ENCODE measurements around the gene DENND2A. TPM values are rescaled to one million over a fixed set of nuclear protein-coding genes. Genes with fewer than 3 reads are reported as not detected.
A peak's percentile ranks its signal among the peaks of the same experiment; 100 is the strongest.
"Not testable (repeated sequence)": the region's sequence is repeated elsewhere in the genome, so short reads cannot be mapped to it uniquely, and the experiment has no call there.

DENND2A gene
- total RNA-seq, 1 experiment from 2014 or later, result 0.34 TPM

DNA sequence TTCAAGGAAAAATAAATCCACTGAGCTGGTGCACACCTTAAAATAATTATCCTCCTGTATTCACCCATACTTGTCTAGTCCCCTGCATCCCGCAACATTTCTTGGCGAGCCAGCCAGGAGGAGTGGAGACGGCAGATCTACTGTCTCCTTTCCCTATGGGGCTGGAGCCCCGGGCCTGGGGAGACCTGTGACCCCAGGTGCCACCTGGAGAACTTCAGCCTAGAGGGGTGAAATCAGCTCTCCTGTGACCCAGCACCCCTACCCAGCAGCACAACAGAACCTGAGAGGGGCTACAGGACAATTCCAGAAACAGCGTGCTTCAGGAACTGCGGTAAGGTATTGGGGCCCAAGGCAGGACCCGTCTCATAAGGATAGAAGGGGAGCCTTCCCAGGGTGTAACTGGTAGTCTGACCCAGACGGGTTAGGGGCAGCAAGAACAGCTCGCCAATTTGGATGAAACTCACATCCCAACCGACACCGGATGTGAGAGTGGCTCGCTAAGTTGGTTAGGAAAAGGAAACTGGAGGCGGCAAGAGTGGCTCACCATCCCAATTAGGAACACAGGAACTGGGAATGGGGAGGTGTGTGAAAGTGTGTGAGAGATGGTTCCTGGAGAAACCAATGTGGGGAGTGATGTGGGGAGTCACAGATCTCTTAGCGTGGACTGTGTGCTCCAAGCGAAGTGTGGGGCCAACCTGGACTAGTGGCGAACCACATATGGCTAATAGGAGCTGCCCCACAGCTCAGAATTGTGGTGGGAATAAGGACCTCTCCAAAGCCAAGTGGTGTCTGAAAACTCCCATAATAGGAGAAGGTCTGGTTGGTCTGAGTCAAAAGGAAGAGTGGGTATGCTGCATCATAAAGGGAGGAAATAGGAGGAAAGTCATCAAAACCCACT, 15.1 kb upstream of the DENND2A start:
- in situ Hi-C loops (cut with HindIII; ENCODE audit: low pct_unique_long_range_greater_than_20kb, low sequenced_read_pairs), result no loop called here
- DNase-seq (ENCODE audit: low read depth), result no peak

DNA sequence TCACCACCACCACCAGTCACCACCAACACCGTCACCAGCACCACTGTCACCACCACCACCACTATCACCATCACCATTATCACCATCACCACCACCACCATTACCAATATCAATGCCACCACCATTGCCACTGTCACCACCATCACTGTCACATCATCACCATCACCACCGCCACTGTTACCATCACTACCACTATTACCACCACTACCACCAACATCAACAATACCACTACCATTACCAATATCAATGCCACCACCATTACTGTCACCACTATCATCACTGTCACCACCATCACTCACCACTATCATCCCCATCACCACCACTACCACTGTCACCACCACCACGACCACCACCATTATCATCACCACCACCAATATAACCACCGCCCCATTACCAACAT, 14.0 kb upstream of the DENND2A start:
- no peak for DNase-seq (ENCODE audit: low read depth)
- in situ Hi-C loops (cut with HindIII; ENCODE audit: low pct_unique_long_range_greater_than_20kb, low sequenced_read_pairs), result no loop called here

DNA sequence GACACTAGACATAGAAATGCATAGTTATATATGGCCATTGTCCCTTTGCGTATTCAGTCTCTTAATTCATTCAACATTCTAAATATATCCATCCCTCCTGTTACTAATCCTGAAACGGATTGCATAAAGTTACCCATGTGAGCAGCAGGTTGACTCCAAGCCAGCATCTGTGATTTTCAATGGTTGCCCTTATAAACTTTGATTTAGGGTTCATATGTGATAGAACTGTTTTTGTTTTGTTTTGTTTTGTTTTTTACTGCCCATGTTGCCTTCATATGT, 13.4 kb upstream of the DENND2A start:
- no peak for DNase-seq (ENCODE audit: low read depth)
- in situ Hi-C loops (cut with HindIII; ENCODE audit: low pct_unique_long_range_greater_than_20kb, low sequenced_read_pairs), result no loop called here

DNA sequence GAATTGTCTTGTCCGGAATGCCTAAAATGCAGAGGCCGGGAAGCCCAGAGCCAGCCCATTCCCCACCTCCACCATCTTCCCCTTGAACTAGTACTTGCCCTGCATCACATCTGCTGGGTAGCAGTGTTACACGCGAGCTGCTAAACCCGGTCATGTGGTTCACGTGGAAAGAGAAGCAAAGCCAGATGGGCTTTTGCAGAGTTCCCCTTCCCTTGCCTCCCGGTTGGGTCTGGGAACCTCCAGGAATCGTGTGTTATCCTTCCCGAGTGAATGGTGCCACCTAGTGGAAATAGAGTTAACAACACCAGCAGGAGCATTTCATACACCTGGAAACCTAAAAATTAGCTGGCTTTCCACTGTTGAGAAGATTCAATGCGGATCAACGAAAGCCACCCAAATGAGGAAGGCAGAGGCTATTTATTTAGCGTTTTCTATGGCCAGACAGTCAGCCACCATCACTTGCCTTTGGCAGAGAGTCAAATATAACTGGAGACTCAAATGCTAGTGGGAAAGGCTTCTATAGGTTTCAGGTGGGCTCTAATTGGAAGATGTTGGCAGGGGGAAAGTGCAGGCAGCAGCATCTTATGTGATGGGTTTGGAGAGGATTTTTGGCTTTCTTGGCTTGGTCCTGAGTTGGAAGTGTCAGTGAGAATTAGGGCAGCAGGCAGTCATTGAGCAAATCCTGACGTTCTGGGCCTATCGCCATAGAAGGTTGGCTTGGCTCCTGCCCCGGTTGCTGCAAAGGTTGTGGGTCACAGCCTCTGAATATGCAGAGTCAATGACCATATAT, 12.9 kb upstream of the DENND2A start:
- DNase-seq (ENCODE audit: low read depth), result peak; percentile 51
- in situ Hi-C loops (cut with HindIII; ENCODE audit: low pct_unique_long_range_greater_than_20kb, low sequenced_read_pairs), result no loop called here

DNA sequence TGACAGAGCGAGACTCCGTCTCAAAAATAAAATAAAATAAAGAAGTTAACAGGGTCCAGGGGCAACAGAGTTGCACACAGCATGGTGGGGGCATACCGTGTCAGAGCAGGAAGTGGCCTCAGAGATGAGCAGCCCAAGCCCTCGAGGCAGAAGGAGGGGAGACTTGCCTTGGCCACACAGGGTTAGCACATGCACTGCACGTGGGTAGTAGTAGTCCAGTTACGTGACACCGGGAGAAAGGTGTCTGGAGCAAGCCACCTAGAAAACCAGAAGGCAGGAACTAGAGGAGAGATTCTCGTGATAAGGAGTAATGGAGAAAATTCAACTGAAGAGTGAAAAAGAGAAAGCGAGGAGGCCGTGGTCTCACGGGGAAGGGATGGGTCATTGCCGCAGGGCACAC, 9.8 kb upstream of the DENND2A start:
- in situ Hi-C loops (cut with HindIII; ENCODE audit: low pct_unique_long_range_greater_than_20kb, low sequenced_read_pairs), result no loop called here
- DNase-seq (ENCODE audit: low read depth), result no peak

DNA sequence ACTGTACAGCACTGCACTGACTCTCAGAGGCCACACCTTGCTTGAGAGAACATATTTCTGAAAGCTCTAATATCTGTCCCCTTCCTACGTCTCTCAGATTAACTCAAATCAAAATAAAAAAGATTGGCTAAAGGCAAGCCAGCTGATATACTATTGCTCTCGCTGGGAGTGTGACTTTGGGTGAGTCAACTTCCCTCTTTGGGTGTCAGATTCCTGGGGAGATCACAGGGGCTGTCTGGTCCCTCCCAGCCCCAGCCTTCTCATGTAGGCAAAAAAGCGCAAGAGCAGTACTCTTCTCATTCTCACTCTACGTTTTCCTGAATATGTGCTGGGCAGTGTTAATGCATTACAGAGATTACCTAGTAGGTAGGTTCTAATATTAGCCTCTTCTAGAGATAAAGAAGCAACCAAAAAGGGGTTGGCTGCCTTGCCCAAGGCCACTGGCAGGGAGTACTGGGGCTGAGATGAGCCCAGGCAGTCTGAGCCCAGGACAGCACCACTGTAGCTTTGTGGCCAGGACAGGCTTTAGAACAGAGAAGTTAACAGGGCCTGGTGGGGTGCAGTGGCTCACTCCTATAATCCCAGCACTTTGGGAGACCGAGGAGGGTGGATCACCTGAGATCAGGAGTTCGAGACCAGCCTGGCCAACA, 9.1 kb upstream of the DENND2A start:
- in situ Hi-C loops (cut with HindIII; ENCODE audit: low pct_unique_long_range_greater_than_20kb, low sequenced_read_pairs), result no loop called here
- no peak for DNase-seq (ENCODE audit: low read depth)

DNA sequence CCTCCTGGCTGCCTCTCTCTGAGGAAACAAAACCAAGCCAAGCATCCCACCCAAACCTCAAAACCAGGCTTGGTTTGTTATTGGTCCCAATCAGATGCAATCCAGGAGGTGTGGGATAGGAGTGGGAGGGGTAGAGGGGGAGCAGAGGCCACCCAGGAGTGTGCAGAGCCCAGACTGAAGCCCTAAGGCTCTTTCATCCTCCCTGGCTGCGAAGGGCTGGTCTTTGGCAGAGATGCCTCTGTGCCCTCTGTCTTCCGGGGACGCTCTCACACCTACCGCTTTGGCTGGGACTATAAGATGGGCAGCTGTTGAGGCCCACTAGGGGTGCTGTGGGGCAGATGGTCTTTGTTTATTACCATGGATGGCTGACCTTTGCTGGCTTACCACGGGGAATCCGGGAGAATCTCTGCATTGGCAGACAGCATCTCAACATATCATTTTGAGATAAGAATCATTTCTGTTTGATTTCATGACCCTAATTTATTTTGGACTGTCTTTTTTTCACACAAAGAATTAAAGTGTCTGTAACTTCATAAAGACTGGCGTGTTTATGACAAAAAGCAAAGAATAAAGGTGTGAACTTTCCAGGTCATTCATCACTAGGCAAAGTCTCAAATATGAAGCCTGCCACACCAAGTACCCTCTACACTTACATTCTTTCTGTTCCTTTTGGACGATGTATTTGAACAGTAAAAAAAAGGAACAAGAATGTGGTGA, 6.5 kb upstream of the DENND2A start:
- in situ Hi-C loops (cut with HindIII; ENCODE audit: low pct_unique_long_range_greater_than_20kb, low sequenced_read_pairs), result no loop called here

DNA sequence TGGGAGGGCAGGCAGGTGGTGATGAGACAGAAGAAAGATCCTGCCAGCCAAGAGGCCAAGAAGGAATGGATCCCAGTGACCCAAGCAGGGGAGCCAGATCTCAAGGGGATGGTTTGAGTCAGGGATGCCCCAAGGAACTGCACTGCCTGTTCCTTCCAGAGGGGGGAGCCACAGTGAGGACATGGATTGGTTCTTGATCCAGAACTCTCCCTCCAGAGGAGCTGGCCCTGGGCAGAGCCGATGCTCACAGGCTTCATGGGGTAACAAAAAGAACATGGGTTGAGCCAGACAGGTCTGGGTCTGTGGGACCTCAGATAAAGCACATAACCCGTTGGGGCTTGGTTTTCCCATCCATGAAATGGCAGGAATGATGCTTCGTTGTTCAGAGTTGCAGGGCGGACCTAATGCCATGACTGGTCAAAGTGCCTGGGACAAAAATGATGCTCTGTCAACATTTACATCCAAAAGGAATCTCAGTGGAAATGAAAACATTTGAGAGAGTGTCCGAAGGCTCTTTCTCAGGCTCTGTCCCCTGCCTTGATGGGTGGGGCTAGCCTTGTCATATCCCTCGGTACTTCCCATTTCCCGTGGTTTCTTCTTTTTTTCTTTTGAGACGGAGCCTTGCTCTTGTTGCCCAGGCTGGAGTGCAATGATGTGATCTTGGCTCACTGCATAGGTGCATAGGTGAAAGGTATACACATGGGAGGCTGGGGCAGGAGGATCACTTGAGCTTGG, 4.7 kb upstream of the DENND2A start:
- in situ Hi-C loops (cut with HindIII; ENCODE audit: low pct_unique_long_range_greater_than_20kb, low sequenced_read_pairs), result no loop called here
- no peak for DNase-seq (ENCODE audit: low read depth)

More for the DNA sequence above, 6.5 kb upstream of the DENND2A start:
- peak; percentile 23 for DNase-seq (ENCODE audit: low read depth)

DNA sequence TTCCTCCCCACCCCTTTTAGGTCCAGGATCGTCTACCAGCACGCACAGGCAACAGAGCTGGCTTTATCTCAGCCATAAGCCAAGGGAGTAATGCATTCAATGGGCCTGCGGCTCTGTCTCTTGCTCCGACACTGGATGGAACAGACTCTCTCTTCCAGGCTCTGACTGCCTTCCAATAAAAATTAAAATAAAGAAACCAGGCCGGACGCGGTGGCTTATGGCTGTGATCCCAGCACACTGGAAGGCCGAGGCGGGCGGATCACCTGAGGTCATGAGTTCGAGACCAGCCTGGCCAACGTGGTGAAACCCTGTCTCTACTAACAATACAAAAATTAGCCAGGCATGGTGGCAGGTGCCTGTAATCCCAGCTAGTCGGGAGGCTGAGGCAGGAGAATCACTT, 4.1 kb upstream of the DENND2A start:
- in situ Hi-C loops (cut with HindIII; ENCODE audit: low pct_unique_long_range_greater_than_20kb, low sequenced_read_pairs), result not testable (repeated sequence)

DNA sequence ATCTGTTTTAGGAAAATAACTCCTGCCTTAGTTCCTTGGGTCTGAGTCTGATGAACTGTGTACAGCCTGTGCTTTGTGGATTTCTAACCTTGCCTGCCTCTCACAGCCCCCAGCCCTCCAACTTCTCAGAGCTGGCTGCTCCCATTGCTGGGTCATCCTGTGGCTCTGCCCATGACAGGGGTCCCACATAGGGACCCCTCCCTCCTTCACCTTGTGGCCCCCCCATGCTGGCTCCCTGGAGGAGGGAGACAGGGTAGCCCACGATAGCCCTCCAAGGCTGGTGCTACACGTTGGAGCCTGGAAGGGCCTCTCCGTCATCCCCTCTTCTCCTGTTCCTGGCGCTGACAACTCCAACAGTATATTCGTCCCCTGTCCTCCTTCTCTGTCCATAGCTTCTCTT, 2.8 kb upstream of the DENND2A start:
- in situ Hi-C loops (cut with HindIII; ENCODE audit: low pct_unique_long_range_greater_than_20kb, low sequenced_read_pairs), result no loop called here
- no peak for DNase-seq (ENCODE audit: low read depth)

More for the DNA sequence above, 4.1 kb upstream of the DENND2A start:
- DNase-seq (ENCODE audit: low read depth), result not testable (repeated sequence)

DNA sequence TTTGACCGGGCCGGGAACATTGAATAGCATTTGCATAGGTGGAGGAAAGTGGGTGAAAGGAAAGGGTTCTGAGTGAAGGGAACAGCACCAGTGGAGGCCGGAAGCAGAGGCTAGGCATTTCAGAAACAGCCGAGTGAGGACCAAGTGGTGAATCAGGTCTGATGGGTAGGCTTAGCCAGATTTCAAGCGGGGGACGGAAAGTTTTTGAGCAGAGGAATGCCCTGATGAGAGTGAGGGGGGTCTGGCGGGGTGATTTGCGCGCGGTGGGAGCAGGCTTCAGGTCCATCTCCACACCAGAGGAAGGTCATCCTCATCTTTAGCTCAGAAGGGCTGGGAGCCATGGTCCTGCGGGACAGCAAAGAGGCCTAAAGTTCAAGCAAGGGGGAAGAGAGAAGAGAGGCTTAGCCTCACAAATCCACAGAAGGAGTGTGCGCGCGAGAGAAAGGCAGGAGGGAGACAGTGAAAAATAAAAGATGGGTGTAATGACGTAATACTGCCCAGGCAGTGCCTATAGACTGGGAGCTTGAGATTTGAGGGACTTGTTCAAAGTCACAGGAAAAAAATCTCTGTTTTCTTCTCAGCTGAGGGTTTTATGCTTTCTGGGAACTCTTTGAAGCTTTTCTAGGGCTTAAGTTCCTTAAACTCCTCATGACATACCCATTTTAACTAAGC, 1.0 kb upstream of the DENND2A start:
- in situ Hi-C loops (cut with HindIII; ENCODE audit: low pct_unique_long_range_greater_than_20kb, low sequenced_read_pairs), result no loop called here
- DNase-seq (ENCODE audit: low read depth), result no peak

DNA sequence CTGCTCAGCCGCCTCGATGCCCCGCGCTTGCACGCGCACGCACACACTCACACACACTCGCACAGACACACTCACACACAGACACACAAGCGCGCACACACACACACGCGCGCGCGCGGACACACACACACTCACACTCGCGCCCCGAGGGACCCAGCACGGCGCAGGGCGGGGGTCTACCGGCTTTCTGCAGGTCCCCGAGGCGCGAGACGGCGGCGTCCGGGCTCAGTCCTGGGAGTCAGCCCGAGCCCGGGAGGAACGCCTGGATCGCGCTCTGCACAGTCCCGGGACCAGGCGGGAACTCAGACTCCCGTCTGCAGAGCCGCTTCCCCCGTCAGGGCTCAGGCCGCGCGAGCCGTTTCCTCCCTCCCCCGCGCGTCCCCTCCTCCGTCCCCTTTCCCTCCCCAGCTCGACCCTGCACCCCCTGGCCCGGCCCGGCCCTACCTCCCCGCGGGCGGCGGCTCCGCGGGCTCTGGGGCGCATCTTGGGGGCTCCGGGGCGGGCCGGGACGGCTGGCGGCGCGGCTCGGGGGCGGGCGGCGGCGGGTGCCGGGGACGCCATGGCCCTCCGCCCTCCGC, 464 bp downstream of the DENND2A start:
- in situ Hi-C loops (cut with HindIII; ENCODE audit: low pct_unique_long_range_greater_than_20kb, low sequenced_read_pairs), result no loop called here
- no peak for DNase-seq (ENCODE audit: low read depth)

DNA sequence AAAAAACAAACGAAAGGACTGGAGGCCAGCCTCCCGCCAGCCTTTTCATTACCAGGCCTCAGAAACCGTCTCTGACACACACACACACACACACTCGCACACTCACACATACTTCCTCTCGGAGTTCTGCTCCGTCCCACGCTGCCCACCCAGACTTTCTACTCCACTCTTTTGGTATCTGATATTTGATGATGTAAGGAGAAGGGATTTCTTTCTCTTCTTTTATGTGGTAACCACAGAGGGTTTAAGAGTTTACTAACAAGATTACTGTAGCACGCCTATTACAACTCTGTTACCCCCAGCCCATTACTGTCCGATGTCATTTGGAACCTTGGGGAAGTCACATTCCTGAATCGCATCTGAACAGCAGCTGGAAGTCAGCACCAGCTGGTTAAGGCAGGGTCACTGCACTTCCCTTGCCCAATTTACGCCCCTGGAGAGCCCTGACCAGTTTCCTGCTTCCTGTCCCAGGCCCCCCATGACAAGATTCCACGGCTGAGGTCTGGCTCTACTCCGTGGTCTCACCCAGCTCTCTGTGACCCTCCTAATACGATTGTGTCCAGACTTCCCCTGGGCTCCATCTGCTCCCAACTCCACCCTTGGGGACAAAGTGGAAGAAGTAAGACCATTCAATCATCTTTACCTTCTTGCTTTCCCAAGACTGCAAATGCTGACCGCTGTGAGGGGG, 1.1 kb downstream of the DENND2A start:
- in situ Hi-C loops (cut with HindIII; ENCODE audit: low pct_unique_long_range_greater_than_20kb, low sequenced_read_pairs), result no loop called here
- DNase-seq (ENCODE audit: low read depth), result no peak

DNA sequence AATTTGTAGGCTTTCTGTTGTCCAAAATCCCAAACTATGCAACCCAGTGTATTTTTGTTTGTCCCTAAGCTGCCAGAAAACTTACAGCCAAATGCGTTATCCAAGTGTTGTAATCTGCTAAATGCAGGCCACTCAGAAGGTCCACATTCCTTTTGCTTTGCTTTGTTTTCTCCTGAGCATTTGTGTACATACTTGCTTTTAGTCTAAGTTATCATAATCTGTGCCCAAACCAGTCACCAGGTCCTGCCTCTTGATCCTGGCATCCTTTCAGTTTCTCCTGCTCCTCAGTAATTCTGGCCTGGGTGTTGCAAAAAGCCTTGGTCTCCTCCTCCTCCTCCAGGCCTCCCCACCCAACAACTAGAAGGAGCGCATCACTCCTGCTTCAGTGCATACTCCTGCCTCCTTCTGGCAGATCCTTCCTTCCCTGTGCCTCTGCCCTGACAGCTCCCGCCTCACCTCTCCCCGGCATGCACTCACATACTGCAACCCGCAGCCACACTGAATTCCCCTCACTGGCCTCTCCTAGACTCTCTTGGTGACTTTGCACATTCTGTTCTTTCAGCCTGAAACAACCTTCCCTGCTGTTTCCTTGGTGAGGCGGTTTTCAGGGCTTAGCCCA, 2.3 kb downstream of the DENND2A start:
- in situ Hi-C loops (cut with HindIII; ENCODE audit: low pct_unique_long_range_greater_than_20kb, low sequenced_read_pairs), result no loop called here

DNA sequence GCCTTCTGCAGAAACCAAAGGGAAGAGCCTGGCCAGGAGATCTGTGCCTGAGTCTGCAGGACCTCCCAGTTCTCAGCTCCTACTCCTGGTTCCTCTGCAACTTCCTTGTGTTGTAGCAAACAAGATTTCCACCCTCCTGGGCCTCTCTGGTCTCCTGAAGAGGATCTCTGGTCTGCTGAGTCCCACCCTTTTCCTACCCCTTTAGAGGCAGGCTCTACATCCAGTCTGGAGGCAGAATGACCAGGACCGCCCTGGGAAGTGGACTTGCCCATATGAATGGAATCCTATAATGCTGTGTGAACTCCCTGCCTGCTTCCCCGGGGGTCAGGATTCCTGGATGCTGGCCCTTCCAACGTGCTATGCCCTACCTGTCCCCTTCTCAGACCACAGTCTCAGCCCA, 3.2 kb downstream of the DENND2A start:
- in situ Hi-C loops (cut with HindIII; ENCODE audit: low pct_unique_long_range_greater_than_20kb, low sequenced_read_pairs), result no loop called here
- no peak for DNase-seq (ENCODE audit: low read depth)

More for the DNA sequence above, 2.3 kb downstream of the DENND2A start:
- no peak for DNase-seq (ENCODE audit: low read depth)

DNA sequence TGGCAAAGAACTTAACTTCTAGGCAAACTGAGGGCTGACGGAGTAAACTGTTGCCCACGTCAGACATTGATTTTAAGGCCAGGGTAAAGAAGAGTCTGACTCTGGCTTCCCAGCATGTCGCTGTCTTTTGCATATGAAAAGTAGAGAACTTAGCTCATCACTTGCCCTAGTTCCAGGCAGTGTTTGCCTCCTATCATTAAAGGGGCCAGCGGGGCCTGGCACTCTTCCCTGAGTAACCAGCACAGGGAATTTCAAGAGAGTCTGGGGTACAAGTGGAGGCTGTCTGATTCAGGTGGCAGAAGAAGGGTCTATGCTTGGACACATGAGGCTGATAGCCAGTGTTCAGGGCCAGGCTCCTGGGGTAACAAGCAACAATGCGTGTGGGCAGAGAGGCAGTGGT, 4.8 kb downstream of the DENND2A start:
- in situ Hi-C loops (cut with HindIII; ENCODE audit: low pct_unique_long_range_greater_than_20kb, low sequenced_read_pairs), result no loop called here
- no peak for DNase-seq (ENCODE audit: low read depth)
